Stimulated activated CD8-positive, alpha-beta memory T cell treated with anti-CD3 and anti-CD28 coated beads, Interleukin-15, amount 100 ng/mL, for 4 hours (primary cell): ENCODE measurements around the gene IGSF23.
"Not testable (repeated sequence)": the region's sequence is repeated elsewhere in the genome, so short reads cannot be mapped to it uniquely, and the experiment has no call there.

ENCODE experiments used
- DNase-seq, 2 donors: peaks; one replicate each; pipeline ENCODE4 v3.0.0-alpha.2; 2020; ENCODE audit warnings: low read depth in 2 of 2

IGSF23 gene

DNA sequence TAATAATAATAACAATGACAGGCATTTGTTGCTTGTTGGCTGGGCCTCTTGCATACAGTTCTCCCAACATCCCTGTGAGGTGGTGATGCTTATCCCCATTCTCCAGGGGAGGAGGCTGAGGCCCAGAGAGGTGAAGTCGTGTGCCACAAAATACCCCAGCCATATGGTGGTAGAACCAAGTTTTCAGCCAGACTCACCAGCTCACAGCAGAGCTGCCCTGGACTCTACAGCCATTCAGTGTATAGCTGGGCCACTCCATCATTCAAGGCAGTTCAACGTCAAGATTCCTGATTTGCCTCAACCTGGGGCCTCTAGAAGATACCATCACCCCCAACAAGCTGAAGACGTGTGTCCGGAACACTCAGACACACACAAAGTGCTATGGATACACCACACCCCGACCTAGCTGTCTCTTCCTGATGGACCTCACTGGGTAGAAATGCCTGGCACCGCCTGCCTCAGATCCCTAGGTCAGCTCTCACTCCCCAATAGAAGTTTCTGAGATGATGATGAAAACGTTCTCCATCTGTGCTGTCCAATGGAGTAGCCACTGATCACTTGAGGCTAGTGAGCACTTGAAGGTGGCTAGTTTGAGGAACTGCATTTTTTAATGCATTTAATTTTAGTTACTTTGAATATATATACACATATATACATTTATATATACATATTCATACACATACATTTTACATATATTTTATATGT, 53.6 kb downstream of the IGSF23 start:
- DNase-seq = no peak

DNA sequence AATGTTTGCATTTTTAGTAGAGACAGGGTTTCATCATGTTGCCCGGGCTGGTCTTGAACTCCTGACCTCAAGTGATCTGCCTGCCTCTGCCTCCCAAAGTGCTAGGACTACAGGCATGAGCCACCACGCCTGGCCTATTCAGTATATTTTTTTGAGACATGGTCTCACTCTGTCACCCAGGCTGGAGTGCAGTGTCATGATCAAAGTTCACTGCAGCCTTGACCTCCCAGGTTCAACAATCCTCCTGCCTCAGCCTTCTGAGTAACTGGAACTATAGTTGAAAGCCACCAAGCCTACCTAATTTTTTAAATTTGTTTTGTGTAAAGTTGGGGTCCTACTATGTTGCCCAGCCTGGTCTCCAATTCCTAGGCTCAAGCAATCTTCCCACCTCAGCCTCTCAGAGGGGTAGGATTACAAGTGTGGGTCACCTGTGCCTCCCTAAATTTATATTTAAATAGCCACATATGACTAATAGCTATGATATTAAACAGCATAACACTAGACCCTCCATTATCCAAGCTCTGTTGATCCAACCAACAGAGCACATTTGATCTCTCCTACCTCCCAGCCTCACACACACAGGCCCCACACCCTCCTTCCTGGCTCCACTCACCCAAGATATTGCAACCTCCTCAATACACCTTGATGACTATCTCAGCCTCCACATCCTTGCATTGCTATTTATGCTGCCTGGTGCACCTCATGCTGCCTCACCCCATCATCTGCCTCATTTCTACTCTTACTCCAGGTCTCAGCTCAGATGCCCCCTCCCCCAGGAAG, 55.8 kb downstream of the IGSF23 start:
- no peak for DNase-seq

DNA sequence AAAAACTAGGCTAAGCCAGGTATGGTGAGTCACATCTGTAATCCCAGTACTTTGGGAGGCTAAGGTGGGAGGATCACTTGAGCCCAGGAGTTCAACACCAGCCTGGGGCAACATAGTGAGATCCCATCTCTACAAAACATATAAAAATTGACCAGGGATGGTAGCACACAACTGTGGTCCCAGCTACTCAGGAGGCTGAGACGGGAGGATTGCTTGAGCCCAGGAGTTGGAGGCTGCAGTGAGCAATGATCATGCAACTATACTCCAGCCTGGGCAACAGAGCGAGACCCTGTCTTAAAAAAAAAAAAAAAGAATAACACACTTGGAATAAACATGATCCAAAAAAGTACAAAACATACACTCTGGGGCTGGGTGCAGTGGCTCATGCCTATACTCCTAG, 56.7 kb downstream of the IGSF23 start:
- not testable (repeated sequence) for DNase-seq

DNA sequence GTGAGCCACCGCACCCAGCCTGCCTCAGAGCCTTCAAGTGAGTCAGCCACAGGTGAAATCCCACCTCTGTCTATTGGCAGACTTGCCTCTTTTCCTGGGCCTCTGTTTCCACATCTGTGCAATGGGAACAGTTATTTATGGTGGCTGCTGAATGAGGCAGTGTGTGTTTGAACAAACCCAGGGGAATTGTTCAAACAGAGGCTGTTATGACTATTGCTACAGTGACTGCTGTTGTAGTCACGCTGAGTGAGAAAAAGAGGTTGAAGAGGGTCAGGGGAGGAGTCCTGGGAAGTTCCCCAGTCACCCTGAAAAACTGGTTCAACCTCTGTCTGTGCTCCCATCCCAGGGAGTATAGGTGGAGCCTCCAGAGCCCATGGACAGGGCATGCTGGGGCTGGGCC, 58.0 kb downstream of the IGSF23 start, which contains the start of gene CEACAM19:
Gene CEACAM19, plus strand, starts transcription at position 83 of the 400 bp plus-strand sequence. CDS start 450 bp downstream, outside the sequence.
- DNase-seq = no peak

DNA sequence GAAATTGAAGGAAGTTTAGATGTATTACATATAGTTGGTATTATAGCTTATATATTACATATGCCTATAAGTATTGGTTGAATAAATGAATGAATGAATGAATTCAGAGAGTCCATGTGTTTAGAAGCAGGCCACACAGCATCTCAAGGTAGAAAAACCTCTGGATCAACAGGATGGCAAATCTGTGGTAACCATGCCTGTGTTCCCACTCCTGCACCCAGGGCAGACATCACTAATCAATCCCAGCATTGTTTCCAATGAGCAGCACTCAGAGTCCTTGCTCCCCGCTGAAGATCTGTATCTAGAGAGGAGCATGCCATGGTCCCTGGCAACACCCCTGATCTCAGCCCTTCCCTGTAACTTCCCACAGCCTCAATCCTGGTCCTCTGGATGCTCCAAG, 58.9 kb downstream of the IGSF23 start:
- DNase-seq = no peak

DNA sequence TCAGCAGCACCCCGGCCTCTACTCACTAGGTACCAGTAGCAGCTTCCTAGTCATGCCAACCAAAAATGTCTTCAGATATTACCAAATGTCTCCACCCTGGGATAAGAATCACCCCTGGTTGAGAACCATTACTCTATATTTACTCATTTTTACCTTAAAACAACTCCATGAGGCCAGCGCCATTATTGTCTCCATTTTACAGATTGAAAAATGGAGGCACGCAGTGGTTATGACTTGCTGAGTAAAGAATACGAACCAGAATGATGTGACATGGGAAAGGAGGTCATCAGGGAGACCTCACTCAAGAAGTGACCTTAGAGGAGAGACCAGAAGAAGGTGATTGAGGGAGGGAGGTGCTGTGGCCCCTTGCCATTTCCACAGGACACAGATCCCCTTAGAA, 60.1 kb downstream of the IGSF23 start:
- DNase-seq = no peak

- no peak for DNase-seq
Observed at GRCh38 chr19:44675521-44675920, 62.2 kb downstream of the IGSF23 start.

GRCh38 chr19:44677019-44677811, 63.9 kb downstream of the IGSF23 start:
- DNase-seq = no peak

DNA sequence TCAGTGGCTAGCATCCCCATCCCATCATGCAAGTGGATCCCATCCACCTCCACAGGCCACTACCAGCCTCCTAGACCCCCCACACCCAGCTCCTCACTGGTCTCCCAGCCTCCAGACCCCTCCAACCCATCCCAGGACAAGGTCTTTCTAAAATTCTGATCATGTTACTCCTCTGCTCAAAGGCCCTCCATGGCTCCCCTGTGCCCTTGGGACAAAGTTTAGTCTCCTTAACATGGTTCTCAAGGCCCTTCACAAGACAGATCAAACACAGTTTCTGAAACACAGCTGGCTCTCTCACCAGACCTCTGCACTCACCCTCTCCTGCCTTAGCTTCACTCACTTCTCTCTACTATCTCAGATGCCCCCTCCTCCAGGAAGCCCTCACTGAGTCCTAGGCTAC, 67.2 kb downstream of the IGSF23 start:
- no peak for DNase-seq

- no peak for DNase-seq
Observed at GRCh38 chr19:44681992-44682790, 68.8 kb downstream of the IGSF23 start.

GRCh38 chr19:44682807-44683206, 69.4 kb downstream of the IGSF23 start:
- DNase-seq = no peak

DNA sequence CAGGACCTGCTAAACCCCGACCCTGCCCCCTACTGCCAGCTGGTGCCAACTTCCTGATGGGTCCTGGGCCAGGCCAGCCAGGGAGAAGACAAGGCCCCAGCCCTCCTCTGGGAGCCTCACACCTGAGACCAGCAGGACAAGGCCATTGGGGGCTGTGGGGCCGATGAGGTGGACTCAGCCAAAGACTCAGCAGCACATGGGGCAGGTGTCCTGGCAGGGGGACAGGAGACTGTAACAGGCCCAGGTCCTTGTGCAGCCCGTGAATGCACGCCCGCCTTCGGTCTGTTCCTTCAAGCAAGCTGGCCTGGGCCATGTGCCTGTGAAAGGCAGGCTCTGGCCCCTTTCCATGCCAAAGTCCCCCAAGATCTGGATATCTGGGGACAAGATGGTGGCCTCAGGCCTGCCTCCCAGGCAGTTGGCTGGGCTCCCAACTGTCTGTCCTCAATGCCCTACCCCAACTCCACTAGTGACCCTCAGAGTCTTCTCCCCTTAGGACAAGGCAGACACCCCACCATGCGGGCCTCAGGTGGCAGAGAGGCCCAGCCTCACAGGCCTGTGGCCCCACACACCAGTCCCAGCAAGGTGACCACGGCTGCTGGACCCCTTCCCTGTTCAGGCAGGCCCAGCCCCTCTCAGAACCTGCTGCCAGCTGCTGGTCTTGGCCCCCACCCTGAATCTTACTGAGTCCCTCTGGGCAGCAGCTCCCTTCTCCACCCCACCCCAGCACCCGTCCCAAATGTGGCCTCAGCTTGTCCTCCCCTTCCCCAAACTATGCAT, 70.3 kb downstream of the IGSF23 start:
- DNase-seq = no peak

- DNase-seq = not testable (repeated sequence)
Observed at GRCh38 chr19:44684396-44684795, 71.0 kb downstream of the IGSF23 start.

DNA sequence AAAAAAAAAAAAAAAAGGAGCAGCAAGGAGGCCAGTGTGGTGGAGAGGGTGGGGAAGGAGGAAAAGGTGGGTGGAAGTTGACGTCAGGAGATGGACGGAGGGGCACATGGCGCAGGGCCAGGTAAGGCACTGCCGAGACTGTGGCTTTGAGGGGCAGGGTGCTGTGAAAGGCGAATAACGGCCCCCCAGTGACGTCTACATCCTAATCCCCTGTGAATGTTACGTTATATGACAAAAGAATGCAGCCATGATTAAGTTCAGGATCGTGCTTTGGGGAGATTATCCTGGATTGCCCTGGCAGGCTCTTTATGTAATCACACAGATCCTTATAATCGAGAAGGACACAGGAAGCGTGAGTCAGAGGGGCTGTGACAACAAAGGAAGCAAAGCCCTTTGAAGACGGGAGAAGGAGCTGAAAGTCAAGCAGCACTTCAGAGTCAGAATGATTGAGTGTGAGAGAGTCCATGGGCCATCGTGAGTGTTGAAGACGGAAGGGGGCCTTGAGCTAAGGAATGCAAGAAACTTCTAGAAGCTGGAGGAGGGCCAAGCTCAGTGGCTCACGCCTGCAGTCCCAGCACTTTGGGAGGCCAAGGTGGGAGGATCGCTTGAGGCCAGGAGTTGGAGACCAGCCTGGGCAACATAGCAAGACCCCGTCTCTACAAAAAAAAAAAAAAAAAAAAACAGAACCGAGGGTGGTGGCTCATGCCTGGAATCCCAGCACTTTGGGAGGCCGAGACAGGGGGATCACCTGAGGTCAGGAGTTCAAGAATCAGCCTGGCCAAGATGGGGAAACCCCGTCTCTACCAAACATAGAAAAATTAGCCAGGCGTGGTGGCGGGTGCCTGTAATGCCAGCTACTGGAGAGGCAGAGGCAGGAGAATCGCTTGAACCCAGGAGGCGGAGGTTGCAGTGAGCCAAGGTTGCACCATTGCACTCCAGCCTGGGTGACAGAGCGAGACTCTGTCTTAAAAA, 71.8 kb downstream of the IGSF23 start:
- no peak for DNase-seq

GRCh38 chr19:44685877-44686276, 72.5 kb downstream of the IGSF23 start:
- DNase-seq = no peak
